Trophoblast cell (in vitro differentiated cells and primary cell): ENCODE measurements around the gene MACROD2.

ENCODE experiments used
- DNase-seq, 2 donors: peaks; one replicate each; pipeline ENCODE4 v3.0.0-alpha.2; 2016
- H2AFZ ChIP-seq: 2 replicates; pipeline ENCODE4 v1.6.1; 2013; ENCODE audit warnings: low read length, moderate library complexity, mild to moderate bottlenecking; ENCODE audit not compliant: insufficient read depth, poor library complexity
- H2AK5ac ChIP-seq: 2 replicates; pipeline ENCODE4 v1.6.1; 2013; ENCODE audit warnings: mild to moderate bottlenecking, low read length
- H2BK120ac ChIP-seq: 2 replicates; pipeline ENCODE4 v1.6.1; 2013; ENCODE audit warnings: low read length, mild to moderate bottlenecking, moderate library complexity; ENCODE audit not compliant: insufficient read depth, poor library complexity
- H2BK12ac ChIP-seq: 2 replicates; pipeline ENCODE4 v1.6.1; 2013; ENCODE audit warnings: mild to moderate bottlenecking, low read length, moderate library complexity
- H2BK5ac ChIP-seq: 2 replicates; pipeline ENCODE4 v1.6.1; 2013; ENCODE audit warnings: low read length, low read depth, moderate library complexity, mild to moderate bottlenecking; ENCODE audit not compliant: poor library complexity
- H3K14ac ChIP-seq: 2 replicates; pipeline ENCODE4 v1.6.1; 2013; ENCODE audit warnings: mild to moderate bottlenecking, low read length
- H3K18ac ChIP-seq: 2 replicates; pipeline ENCODE4 v1.6.1; 2013; ENCODE audit warnings: mild to moderate bottlenecking, low read length
- H3K23ac ChIP-seq: 2 replicates; pipeline ENCODE4 v1.6.1; 2013; ENCODE audit warnings: low read length
- H3K27ac ChIP-seq: 2 replicates; pipeline ENCODE4 v1.5.1; 2013; ENCODE audit warnings: low read depth, mild to moderate bottlenecking, inconsistent platforms, low read length, moderate library complexity
- H3K27me3 ChIP-seq: 2 replicates; pipeline ENCODE4 v1.6.1; 2013; ENCODE audit warnings: inconsistent platforms, mild to moderate bottlenecking, low read length, moderate library complexity; ENCODE audit not compliant: insufficient read depth
- H3K36me3 ChIP-seq, 2 experiments: 1 replicate in 1 of 2; 2 replicates in 1 of 2; pipeline ENCODE4 v1.6.1; 2013; ENCODE audit warnings: low read length in 2 of 2, mild to moderate bottlenecking in 2 of 2, moderate library complexity in 1 of 2; ENCODE audit not compliant: insufficient read depth in 2 of 2, control insufficient read depth in 1 of 2
- H3K4ac ChIP-seq: 2 replicates; pipeline ENCODE4 v1.6.1; 2013; ENCODE audit warnings: low read depth, mild to moderate bottlenecking, low read length, moderate library complexity
- H3K4me1 ChIP-seq, 2 experiments: 1 replicate in 1 of 2; 2 replicates in 1 of 2; pipeline ENCODE4 v1.6.1; 2013; ENCODE audit warnings: low read length in 2 of 2, mild to moderate bottlenecking in 2 of 2, moderate library complexity in 1 of 2; ENCODE audit not compliant: insufficient read depth in 2 of 2, control insufficient read depth in 1 of 2
- H3K4me2 ChIP-seq: 2 replicates; pipeline ENCODE4 v1.6.1; 2013; ENCODE audit warnings: inconsistent platforms, mild to moderate bottlenecking, low read length, moderate library complexity
- H3K4me3 ChIP-seq: 2 replicates; pipeline ENCODE4 v1.5.1; 2013; ENCODE audit warnings: mild to moderate bottlenecking, low read depth, low read length, inconsistent platforms
- H3K79me1 ChIP-seq: one replicate; pipeline ENCODE4 v1.6.1; 2013; ENCODE audit warnings: low read length
- H3K79me2 ChIP-seq: 2 replicates; pipeline ENCODE4 v1.6.1; 2013; ENCODE audit warnings: low read length, mild to moderate bottlenecking; ENCODE audit not compliant: control insufficient read depth, insufficient read depth, poor library complexity
- H3K9ac ChIP-seq: 2 replicates; pipeline ENCODE4 v1.6.1; 2013; ENCODE audit warnings: mild to moderate bottlenecking, low read length
- H3K9me3 ChIP-seq: 2 replicates; pipeline ENCODE4 v1.6.1; 2013; ENCODE audit warnings: low read depth, mild to moderate bottlenecking, control low read depth, inconsistent platforms, low read length; ENCODE audit not compliant: insufficient read depth
- H4K12ac ChIP-seq: 2 replicates; pipeline ENCODE4 v1.6.1; 2013; ENCODE audit warnings: low read depth, mild to moderate bottlenecking, low read length, moderate library complexity
- H4K8ac ChIP-seq: 2 replicates; pipeline ENCODE4 v1.6.1; 2013; ENCODE audit warnings: low read depth, mild to moderate bottlenecking, low read length, moderate library complexity
- H4K91ac ChIP-seq: one replicate; pipeline ENCODE4 v1.6.1; 2013; ENCODE audit warnings: low read depth, mild to moderate bottlenecking, low read length, moderate library complexity
- WGBS: extraction: QIAGEN DNeasy Blood & Tissue Kit; methylation state at CpG from one replicate; pipeline ENCODE4 v1.1.7; 2013; ENCODE audit warnings: missing lambda C conversion rate; ENCODE audit not compliant: insufficient read length, insufficient coverage; ENCODE audit errors: extremely low coverage; 5-methylcytosine and 5-hydroxymethylcytosine counted together

Gene MACROD2

DNA sequence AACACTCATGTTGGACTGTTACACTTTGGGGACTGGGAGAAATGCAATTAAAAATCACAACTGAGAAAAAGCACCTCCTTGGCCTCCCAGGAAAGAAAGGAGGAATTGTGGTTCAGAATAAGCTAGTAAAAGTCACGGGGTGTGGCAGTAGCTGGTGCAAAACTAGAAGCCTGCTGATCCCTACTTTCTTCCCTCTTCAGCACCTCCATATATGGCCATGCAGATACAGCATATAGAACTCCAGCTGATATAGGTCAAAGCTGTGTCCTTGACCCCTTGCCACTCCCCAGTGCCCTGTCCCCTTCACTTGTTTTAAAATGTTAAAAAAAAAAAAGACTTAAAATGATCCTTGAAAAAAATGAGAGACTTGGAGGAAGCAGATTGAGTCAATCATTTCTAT is 347.6 kb downstream of the MACROD2 start:
- no peak overlapping the region for H3K4me2 ChIP-seq
- no peaks in the 10 kb centered on the region for H3K27me3 ChIP-seq
- H3K4me3 ChIP-seq = no peak overlapping the region
- H2BK5ac ChIP-seq = no peak overlapping the region
- no peak overlapping the region for H3K23ac ChIP-seq
- H3K9me3 ChIP-seq = no peaks in the 10 kb centered on the region
- no peak overlapping the region for H2BK12ac ChIP-seq
- H3K27ac ChIP-seq = no peak overlapping the region
- no peak overlapping the region for H3K18ac ChIP-seq
- WGBS = no CpG with 5 or more reads among the region's 1 CpG
- no peak for DNase-seq
- no peak overlapping the region for H4K91ac ChIP-seq
- H3K36me3 ChIP-seq = no peaks in the 10 kb centered on the region
- peaks cover 0 to 3% of the 10 kb centered on the region in 2 experiments for H3K4me1 ChIP-seq
- H2AFZ ChIP-seq = no peak overlapping the region
- peak overlapping the region; percentile 62 for H2AK5ac ChIP-seq
- no peak overlapping the region for H4K12ac ChIP-seq
- H3K9ac ChIP-seq = no peak overlapping the region
- H3K79me2 ChIP-seq = no peaks in the 10 kb centered on the region
- H3K4ac ChIP-seq = no peak overlapping the region
- H3K79me1 ChIP-seq = no peaks in the 10 kb centered on the region
- no peak overlapping the region for H4K8ac ChIP-seq
- H3K14ac ChIP-seq = peak overlapping the region; percentile 12
- H2BK120ac ChIP-seq = no peak overlapping the region

DNA sequence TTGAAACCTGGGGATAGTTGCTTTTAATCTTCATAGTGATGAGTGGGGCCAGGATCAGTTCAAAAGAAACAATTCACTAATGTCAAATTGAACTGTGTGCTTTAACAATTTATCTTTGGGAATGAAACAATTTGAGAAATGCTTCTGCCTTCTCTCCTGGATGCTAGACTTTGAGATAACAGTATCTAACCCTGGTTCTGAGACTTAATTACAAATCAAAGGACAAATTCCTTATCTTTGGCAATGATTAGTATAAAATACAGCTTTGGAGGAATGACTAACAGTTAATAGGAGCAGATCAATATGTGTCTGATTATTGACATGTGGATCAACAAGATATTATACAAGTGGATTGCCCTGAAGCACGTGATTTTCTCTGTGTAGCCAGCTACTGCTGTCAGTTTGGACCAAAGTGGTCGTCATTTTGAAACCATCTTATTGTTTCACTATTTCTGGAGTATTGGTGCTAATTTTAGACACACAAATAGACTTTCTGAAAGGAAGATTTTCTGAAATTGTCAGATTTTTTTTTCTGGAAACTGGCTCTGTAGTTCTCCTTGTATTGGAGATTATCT is 348.3 kb downstream of the MACROD2 start:
- no peak for DNase-seq
- no peak overlapping the region for H4K8ac ChIP-seq
- no peaks in the 10 kb centered on the region for H3K27me3 ChIP-seq
- no peak overlapping the region for H2AFZ ChIP-seq
- no peak overlapping the region for H2BK120ac ChIP-seq
- no peak overlapping the region for H3K9ac ChIP-seq
- H2BK12ac ChIP-seq = no peak overlapping the region
- H2BK5ac ChIP-seq = no peak overlapping the region
- H3K14ac ChIP-seq = no peak overlapping the region
- H3K79me1 ChIP-seq = no peaks in the 10 kb centered on the region
- H3K79me2 ChIP-seq = no peaks in the 10 kb centered on the region
- no peak overlapping the region for H3K4me3 ChIP-seq
- H3K4me1 ChIP-seq = peaks cover 0 to 3% of the 10 kb centered on the region in 2 experiments
- no peaks in the 10 kb centered on the region for H3K9me3 ChIP-seq
- H3K36me3 ChIP-seq = no peaks in the 10 kb centered on the region
- WGBS = no CpG with 5 or more reads among the region's 2 CpGs
- no peak overlapping the region for H3K18ac ChIP-seq
- no peak overlapping the region for H3K27ac ChIP-seq
- no peak overlapping the region for H2AK5ac ChIP-seq
- no peak overlapping the region for H3K23ac ChIP-seq
- no peak overlapping the region for H4K91ac ChIP-seq
- H3K4me2 ChIP-seq = no peak overlapping the region
- H3K4ac ChIP-seq = no peak overlapping the region
- no peak overlapping the region for H4K12ac ChIP-seq

DNA sequence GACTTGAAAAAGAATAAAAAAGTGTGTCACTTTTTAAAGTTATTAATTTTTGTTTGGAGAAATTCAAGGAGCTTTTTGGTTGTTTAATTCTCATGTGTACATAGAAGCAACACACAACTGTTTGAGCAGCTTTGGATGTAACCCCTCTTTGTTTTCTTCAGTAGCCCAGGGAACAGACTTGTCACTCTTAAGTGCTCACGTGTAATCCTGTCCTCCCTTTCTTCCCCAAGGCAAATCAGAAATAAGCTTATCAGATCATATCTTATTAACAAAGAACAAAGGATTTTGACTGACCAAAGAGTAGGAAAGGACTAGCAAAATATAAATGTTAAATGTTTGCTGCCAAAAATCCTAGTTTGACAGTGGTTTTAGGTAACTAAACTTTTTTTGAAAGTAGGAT is 349.4 kb downstream of the MACROD2 start:
- no peak for DNase-seq
- no peak overlapping the region for H3K4me3 ChIP-seq
- H3K14ac ChIP-seq = no peak overlapping the region
- H2AK5ac ChIP-seq = no peak overlapping the region
- no peaks in the 10 kb centered on the region for H3K27me3 ChIP-seq
- no peak overlapping the region for H4K8ac ChIP-seq
- H3K4ac ChIP-seq = no peak overlapping the region
- H3K36me3 ChIP-seq = no peaks in the 10 kb centered on the region
- no peak overlapping the region for H2BK12ac ChIP-seq
- H3K79me1 ChIP-seq = no peaks in the 10 kb centered on the region
- no peak overlapping the region for H3K4me2 ChIP-seq
- H3K27ac ChIP-seq = no peak overlapping the region
- no peak overlapping the region for H2AFZ ChIP-seq
- H3K79me2 ChIP-seq = no peaks in the 10 kb centered on the region
- no peaks in the 10 kb centered on the region for H3K9me3 ChIP-seq
- H3K23ac ChIP-seq = no peak overlapping the region
- H3K18ac ChIP-seq = no peak overlapping the region
- no peak overlapping the region for H4K12ac ChIP-seq
- H4K91ac ChIP-seq = no peak overlapping the region
- no peak overlapping the region for H3K9ac ChIP-seq
- H2BK120ac ChIP-seq = no peak overlapping the region
- peaks cover 0 to 3% of the 10 kb centered on the region in 2 experiments for H3K4me1 ChIP-seq
- H2BK5ac ChIP-seq = no peak overlapping the region
- no CpG with 5 or more reads among the region's 1 CpG for WGBS

DNA sequence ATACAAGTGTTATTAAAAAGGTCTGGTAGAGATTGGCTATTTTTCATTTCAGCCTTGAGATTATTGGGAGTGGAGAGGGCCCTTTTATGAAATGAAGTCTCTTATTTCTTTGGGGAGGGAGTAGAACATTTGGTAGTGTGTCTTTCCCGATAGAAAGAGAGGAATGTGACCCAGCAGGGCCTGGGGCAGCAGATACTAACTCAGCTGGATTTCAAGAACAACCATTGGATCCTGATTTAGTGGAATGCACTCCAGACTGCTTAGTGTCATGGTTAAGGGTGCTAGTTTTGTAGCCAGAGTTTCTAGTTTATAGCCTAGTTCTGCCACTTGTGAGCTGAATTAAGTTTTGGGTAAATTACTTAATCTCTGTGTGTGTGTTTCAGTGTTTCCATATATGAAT is 360.5 kb downstream of the MACROD2 start:
- no peak overlapping the region for H4K12ac ChIP-seq
- no peak overlapping the region for H3K4me2 ChIP-seq
- H2AFZ ChIP-seq = no peak overlapping the region
- H3K79me2 ChIP-seq = no peaks in the 10 kb centered on the region
- H4K8ac ChIP-seq = no peak overlapping the region
- DNase-seq = peak; percentile 37 to 50
- H3K36me3 ChIP-seq = no peaks in the 10 kb centered on the region
- H3K4me3 ChIP-seq = no peak overlapping the region
- H3K79me1 ChIP-seq = peaks cover 1% of the 10 kb centered on the region
- H3K9me3 ChIP-seq = no peaks in the 10 kb centered on the region
- H3K4me1 ChIP-seq = no peaks in the 10 kb centered on the region
- H3K27ac ChIP-seq = no peak overlapping the region
- no peak overlapping the region for H4K91ac ChIP-seq
- no peak overlapping the region for H2AK5ac ChIP-seq
- H3K9ac ChIP-seq = no peak overlapping the region
- no CpG with 5 or more reads among the region's 1 CpG for WGBS
- no peak overlapping the region for H2BK12ac ChIP-seq
- no peak overlapping the region for H3K14ac ChIP-seq
- no peak overlapping the region for H2BK5ac ChIP-seq
- no peak overlapping the region for H3K23ac ChIP-seq
- no peaks in the 10 kb centered on the region for H3K27me3 ChIP-seq
- H3K18ac ChIP-seq = no peak overlapping the region
- H2BK120ac ChIP-seq = no peak overlapping the region
- no peak overlapping the region for H3K4ac ChIP-seq
